HG02610 (cell line): ENCODE measurements around the gene HBA1.
"Not testable (repeated sequence)": the region's sequence is repeated elsewhere in the genome, so short reads cannot be mapped to it uniquely, and the experiment has no call there.

ENCODE experiments used
- ATAC-seq: cut with Tn5 transposase; IDR thresholded peaks from one replicate; pipeline ENCODE4 v1.9.1; 2021; ENCODE audit warnings: mild to moderate bottlenecking, moderate library complexity; ENCODE audit not compliant: unreplicated experiment

The HBA1 gene

GRCh38 chr16:159136-159849, 17.2 kb upstream of the HBA1 start:
- no peak for ATAC-seq

GRCh38 chr16:160242-160641, 16.2 kb upstream of the HBA1 start:
- ATAC-seq, result not testable (repeated sequence)

GRCh38 chr16:160691-161190, 15.7 kb upstream of the HBA1 start:
- no peak for ATAC-seq

DNA sequence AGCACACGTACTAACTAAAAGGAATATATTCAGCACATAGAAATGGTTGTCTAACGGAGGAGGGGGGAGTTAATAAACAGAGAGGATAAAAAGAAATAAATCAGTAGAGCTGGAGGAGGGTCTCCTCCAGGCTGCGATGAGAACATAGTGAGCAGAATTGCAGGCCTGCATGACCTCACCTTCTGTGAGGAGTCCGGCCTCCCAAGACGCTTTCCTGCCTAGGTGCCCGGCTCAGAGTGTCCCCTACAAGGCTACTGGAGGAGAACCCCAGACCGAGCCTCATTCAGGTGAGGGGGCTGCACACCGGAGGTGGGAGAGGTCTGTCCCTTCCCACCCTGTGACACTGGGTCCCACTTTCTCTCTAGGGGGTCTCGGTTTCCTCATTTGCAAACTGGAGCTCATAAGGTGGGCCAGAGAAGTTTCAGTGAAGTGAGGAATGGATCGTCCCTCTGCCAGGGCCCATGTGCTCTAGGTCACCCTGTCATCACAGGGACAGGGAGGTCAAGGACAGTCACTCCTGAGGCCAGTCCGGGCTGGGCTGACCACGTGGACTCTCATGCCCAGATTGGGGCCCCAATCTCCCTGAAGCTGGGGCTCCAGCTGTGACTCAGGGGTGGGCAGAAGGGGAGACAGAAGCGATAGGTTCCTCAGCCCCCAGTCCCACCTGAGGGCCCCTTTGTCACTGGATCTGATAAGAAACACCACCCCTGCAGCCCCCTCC, 14.0 kb upstream of the HBA1 start:
- ATAC-seq, result no peak

GRCh38 chr16:163139-163538, 13.3 kb upstream of the HBA1 start:
- not testable (repeated sequence) for ATAC-seq

DNA sequence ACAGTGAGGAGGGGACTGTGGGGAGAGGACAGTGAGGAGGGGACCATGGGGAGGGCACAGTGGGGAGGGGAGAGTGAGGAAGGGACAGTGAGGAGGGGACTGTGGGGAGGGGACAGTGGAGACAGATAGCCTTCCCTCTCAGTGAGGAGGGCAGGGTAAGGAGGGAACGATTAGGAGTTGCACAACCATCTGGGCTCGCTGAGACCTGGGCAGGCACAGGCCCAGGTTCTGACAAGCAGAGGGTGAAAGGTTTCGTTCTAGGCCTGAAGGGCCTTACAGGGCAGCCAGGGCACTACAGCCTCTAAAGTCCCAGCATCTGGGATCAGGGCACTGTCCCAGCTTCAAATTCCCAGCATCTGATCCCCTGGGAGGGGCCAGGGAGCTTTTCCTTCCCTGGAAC, 12.8 kb upstream of the HBA1 start:
- not testable (repeated sequence) for ATAC-seq

GRCh38 chr16:164134-164823, 12.2 kb upstream of the HBA1 start:
- ATAC-seq, result not testable (repeated sequence)

DNA sequence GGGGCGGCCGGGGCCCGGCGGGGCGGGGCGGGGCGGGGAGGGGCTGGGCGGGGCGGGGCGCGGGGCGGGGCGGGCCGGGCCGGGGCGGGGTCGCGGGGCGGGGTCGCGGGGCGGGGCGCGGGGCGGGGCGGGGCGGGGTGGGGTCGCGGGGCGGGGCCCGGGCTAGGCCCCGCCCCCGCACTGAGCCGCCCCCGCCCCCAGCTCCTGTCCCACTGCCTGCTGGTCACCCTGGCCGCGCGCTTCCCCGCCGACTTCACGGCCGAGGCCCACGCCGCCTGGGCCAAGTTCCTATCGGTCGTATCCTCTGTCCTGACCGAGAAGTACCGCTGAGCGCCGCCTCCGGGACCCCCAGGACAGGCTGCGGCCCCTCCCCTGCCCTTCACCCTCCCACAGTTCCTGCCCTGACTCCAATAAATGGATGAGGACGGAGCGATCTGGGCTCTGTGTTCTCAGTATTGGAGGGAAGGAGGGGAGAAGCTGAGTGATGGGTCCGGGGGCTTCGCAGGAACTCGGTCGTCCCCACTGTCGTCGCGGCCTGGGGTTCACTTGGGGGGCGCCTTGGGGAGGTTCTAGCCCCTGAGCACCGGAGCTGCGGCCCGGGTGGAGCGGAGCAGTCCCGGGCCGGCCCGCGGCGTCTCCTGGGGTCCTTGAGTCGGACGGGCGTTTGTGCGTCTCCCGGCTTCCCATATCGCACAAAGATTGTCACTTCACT, 11.5 kb upstream of the HBA1 start:
- ATAC-seq, result no peak

GRCh38 chr16:165539-166374, 10.7 kb upstream of the HBA1 start, which contains the start of gene HBM:
Gene HBM (plus strand): TSS chr16:165978. CDS start chr16:165998, 20 bp downstream.
- no peak for ATAC-seq

GRCh38 chr16:166375-167121, 9.9 kb upstream of the HBA1 start:
- no peak for ATAC-seq

DNA sequence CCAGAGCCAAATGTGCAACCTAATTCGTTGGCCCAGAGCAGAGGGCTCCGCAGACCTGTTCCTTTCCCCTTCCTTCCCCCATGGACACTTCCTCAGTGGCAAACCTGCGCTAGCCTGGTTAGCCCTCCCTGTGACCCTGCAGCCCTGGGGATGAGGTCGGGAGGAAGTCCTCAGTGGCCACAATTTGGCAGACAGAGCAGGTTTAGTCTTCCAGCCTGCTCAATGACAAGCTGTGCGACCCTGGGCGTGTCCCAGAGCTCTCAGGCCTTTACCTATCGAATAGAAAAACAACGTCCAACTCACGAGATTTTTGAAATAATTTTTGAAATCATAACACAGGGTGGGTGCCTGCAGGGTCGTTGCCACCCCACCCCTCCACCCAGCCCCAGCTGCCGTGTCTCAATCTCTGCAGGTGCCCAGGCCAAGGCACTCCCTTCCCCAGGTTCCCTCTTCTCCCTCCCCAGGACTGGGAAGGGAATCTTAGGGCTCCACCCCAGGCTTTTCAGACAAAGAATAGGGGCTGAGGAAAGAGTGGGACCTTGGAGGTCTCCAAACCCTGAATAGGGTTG, 9.3 kb upstream of the HBA1 start:
- ATAC-seq, result no peak

DNA sequence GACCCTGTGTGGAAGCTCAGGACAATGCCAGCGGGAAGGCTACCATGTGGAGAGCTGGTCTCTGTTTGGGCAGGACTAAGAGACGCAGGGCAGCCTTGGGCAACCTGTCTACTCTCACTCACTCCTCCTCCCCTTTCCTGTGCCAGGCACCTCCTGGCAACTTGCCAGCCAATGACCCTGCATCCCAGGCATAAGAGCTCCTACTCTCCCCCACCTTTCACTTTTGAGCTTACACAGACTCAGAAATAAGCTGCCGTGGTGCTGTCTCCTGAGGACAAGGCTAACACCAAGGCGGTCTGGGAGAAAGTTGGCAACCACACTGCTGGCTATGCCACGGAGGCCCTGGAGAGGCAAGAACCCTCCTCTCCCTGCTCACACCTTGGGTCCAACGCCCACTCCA, 8.1 kb upstream of the HBA1 start:
- ATAC-seq, result no peak

DNA sequence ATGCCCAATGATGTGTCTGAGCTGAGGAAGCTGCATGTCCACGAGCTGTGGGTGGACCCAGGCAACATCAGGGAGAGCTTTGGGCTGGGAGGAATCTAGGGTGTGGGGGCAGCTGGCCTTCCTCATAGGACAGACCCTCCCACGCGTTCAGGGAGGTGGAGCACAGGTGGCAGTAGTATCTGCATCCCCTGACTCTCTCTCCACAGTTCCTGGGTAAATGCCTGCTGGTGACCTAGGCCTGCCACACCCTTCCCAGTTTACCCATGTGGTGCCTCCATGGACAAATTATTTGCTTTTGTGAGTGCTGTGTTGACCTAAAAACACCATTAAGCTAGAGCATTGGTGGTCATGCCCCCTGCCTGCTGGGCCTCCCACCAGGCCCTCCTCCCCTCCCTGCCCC, 7.5 kb upstream of the HBA1 start:
- ATAC-seq, result no peak

- ATAC-seq, result not testable (repeated sequence)
These were observed 6.4 kb upstream of the HBA1 start for GRCh38 chr16:170088-170507.

DNA sequence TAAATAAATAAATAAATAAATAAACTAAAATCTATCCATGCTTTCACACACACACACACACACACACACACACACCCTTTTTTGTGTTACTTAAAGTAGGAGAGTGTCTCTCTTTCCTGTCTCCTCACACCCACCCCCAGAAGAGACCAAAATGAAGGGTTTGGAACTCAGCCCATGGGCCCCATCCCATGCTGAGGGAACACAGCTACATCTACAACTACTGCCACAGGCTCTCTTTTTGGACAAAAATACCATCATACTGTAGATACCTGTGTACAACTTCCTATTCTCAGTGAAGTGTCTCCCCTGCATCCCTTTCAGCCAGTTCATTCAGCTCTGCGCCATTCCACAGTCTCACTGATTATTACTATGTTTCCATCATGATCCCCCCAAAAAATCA, 5.7 kb upstream of the HBA1 start:
- ATAC-seq, result no peak

GRCh38 chr16:172374-172941, 4.0 kb upstream of the HBA1 start, which contains the start of gene HBA2:
Gene HBA2 (plus strand): TSS chr16:172876. CDS start chr16:172913, 37 bp downstream.
- not testable (repeated sequence) for ATAC-seq

- not testable (repeated sequence) for ATAC-seq
These were observed 3.1 kb upstream of the HBA1 start for GRCh38 chr16:173211-173854.
